Smooth muscle cell of the brain vasculature (primary cell): Measurements from ENCODE around the gene SEC22A.

Experiments used
- DNase-seq: peaks from one replicate; pipeline ENCODE4 v3.0.0-alpha.2; 2012; ENCODE audit warnings: low read depth, low spot score

SEC22A gene, protein sequence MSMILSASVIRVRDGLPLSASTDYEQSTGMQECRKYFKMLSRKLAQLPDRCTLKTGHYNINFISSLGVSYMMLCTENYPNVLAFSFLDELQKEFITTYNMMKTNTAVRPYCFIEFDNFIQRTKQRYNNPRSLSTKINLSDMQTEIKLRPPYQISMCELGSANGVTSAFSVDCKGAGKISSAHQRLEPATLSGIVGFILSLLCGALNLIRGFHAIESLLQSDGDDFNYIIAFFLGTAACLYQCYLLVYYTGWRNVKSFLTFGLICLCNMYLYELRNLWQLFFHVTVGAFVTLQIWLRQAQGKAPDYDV

DNA sequence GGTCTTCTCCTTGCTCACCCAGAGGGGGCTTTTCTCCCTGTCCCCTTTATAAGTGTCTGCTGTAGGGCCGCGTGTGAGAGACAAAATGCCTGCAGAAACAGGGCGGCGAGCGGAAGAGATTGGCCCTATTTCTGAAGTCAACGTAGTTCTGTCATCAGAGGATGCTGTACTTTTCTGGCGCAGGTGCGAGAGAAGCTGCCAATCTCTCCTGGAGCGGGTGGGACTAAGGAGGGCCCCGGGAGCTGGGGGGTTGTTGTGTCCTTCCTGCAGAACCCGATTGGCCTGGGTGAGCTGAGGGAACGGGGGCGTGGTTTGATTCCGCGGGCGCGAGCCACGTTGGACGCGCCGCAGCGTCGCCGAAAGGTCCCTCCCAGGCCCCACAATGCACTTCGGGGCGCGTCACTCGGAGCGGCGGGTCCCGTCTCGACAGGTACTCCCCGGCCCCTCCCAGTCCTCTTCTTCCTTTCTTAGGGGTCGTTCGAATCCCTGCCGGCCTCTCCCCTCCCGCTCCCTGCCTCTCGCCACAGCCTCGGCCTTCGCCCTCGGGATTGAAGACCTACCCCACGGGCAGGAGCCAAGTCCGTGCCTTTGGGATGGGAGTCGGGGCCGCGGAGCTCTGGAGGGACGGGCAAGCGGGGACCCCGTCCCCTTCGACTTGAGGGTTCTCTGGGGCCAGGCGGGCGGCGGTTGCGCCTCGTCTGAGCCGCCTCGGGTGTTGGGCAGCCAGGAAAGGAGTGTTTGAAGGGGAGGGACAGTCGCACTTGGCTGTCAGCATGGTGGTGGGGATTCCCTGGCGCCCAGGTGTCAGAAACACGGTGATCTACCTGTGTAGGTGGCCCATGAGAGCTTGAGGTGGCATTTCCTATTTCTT lies at the start of gene SEC22A:
Gene SEC22A, plus strand, starts transcription at position 387 of the 871 bp plus-strand sequence. CDS start 7,275 bp downstream, outside the sequence.
- peak; percentile 82 for DNase-seq

- no peak for DNase-seq
Measured at GRCh38 chr3:123152687-123153086, 49.1 kb upstream of the SEC22A start.

GRCh38 chr3:123153125-123154019 lies 48.4 kb upstream of the SEC22A start:
- no peak for DNase-seq

- no peak for DNase-seq
Measured at GRCh38 chr3:123154020-123154985, 47.4 kb upstream of the SEC22A start.

- DNase-seq, result no peak
Measured at GRCh38 chr3:123155471-123156011, 46.2 kb upstream of the SEC22A start.

DNA sequence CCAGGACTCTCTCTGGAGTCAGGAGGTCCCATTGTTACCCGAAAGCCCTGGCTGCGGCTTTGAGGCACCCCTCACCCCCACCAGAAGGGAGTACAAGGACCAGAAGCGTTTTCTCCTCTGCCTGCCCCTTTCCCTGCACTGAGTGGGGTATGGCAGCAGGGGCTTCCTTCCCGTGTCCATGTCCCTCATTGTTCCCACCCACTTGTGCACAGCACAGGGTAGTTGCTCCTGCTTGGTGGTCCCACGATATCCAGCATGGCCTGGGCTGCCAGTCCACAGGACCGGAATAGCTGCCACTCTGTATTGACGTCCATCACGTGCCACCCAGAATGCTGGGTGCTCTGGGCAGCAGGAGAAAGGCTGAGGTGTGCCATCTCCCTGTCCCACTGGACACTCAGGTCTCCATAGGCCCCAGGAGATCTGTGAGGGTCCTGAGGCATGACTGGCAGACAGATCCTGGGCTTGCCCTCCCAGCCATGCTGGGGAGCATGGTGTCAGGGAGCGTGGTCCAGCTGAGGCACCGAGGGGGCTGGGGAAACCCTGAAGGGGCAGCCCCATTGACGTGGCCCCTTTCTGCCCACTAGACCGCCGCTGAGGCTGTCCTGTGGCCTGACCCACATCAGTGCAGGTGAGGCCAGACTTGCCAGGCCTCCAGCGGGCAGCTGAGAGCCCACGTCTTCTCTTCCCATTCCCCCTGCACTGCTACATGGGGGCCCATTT lies 45.3 kb upstream of the SEC22A start:
- no peak for DNase-seq

DNA sequence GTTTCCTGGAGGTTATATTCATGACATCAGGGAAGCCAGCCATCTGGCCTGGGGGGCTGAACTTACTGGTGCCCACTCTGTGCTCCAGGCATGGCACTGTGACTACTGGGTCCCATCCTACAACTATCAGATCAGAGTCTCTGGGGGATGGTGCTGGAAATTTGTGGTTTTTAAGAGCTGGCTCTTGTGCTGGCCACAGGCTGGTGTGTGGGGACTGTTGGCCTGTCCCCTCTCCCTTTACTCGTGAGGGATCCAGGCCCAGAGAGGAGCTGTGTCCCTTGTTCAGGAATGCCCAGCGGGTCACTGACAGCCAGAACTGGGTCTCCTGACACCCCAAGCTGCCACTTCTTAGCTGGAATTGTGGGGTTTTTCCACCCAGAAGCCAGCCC lies 44.5 kb upstream of the SEC22A start:
- DNase-seq, result no peak

DNA sequence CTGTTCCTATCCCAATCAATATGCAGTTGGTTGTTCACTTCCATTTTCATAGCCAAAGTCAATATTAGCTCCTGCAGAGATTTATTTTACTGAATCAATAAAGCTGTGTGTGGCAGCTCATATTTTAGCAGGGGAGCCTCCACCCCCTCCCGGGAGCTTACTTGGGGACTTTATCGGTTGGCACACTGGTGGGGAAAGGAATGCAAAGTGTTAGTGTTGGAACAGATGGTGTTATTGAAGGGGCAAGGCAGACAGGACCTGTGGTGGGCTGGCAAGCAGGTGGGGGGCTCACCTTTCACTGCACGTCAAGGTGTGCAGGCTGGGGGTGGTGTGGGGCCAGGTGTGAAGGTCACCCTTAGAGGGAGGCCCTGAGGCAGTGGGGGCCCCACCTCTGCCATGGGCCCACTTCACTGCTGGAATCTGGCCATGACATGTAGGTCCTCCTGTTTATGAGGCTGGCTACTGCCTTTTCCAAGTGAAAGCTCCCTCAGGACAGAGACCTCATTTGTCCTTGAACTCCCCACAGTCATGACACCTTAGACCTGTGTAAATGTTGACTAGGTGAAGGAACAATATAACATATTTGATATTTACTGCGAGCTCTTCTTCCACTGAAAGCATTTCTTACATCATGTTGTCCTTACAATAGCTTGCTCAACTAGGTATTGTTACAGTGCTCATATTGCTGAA lies 44.0 kb upstream of the SEC22A start:
- DNase-seq, result no peak

DNA sequence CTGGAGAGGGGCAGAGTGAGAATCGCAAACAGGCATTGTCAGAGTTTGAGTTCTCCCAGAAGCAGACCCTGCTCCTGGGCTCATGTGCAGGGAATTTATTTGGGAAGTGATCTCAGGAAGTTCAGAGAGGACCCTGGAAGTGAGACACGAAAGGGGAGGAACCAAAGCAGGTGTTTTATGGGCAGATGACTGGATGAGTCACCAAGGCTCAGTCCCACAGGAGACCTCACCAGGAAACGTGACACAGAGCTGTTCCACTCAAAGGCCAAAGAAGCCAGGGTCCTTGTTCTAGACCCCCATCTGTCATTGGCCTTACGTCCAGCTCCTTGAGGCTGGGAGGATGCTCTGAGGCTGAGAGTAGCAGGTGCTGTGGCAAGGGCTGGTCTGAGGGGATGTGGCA lies 43.4 kb upstream of the SEC22A start:
- no peak for DNase-seq

GRCh38 chr3:123158899-123159390 lies 42.8 kb upstream of the SEC22A start:
- no peak for DNase-seq

DNA sequence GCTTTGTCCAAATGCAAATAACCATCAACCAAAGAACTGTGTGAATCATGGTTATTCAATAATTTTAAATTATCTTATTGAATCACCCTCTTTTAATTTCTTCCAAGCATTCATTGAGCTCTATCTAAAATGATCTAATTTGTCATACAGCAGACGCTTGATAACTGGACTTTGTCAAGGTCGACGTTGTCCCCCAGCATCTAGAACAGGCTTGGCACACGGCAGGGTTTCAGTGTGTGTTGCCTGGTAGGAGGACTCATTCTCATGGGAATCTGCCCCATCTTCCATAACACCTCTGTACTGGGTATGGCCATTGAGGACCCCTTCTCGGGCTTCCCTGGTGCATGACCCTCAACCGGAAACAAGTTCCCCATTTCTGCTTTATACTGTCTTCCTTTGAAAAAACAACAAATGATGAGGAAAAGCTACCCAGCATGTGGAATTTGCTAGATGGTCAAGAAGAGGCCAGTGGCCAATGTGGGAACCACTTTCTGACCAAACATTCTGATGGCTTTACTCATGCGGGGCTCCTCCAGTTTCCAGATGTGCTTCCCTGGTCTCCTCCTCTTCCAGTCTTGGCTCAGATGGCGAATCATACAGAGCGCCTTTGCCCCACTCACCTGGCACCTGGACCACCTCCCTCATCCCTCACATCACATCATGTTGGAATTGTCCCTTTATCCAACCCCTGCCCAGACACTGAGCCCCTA lies 41.7 kb upstream of the SEC22A start:
- DNase-seq, result no peak

DNA sequence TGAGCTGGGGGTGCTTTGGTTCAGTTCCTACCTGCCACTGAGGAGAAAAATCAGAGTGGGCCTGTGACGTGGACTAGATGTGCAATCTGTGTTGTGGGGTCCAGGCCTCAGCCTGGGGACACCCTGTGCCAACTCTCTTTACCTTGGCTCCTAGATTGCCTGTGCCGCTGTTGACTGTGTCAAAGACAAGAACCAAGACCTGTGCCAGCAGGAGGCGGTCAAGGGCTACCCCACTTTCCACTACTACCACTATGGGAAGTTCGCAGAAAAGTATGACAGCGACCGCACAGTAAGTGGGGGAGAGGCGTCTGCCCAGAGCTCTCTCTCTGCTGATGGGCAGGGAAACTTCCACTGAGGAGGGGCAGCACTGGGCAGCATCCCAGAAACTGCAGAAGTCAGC lies 40.6 kb upstream of the SEC22A start:
- no peak for DNase-seq

DNA sequence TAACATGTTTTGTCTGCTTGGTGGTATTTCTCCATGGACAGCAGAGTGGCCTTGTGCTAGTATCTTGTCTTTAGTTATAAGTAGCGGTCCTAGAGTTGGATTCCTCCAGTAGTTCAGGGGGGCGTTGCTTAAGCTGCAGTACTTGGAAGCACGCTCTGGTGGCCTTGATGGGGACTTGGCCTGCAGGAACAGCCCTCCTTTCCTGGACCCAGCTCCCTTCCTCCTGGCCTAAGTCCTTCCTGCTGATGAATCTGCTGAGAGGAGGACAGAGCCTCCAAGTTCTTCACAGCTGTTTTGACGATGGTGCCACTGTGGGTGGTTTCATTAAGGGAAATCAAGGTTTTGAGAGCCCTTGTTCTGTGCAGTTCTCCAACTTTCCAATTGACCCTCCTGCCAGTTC lies 38.6 kb upstream of the SEC22A start:
- DNase-seq, result no peak

GRCh38 chr3:123165163-123165562 lies 36.6 kb upstream of the SEC22A start:
- DNase-seq, result no peak

DNA sequence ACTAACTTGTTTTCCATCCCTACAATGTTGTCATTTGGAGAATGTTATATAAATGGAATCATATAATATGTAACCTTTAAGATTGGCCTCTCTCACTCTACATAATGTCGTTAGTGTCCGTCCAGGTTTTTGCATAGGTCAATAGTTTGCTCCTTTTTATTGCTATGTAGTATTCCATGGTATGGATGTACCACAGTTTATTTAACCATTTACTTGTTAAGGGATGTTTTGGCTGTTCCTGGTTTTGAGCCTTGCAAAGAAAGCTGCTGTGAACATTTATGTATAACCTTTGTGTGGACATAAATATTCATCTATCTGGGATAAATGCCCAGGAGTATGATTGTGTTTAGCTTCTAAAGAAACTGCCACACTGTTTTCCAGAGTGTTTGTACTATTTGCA lies 34.1 kb upstream of the SEC22A start:
- DNase-seq, result no peak

- no peak for DNase-seq
Measured at GRCh38 chr3:123168122-123168521, 33.6 kb upstream of the SEC22A start.

DNA sequence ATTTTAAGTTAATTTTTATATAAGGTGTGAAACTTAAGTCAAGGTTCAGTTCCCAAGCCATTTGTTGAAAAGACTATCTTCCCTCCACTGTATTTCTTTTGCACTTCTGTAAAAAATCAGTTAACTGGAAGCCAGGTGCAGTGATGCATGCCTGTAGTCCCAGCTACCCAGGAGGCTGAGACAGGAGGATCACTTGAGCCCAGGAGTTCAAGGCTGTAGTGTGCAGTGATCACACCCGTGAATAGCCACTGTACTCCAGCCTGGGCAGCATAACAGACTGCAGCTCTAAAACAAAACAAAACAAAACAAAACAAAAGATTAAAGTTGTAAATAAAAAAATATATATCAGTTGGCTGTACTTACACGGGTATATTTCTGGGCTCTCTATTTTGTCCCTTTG lies 33.1 kb upstream of the SEC22A start:
- DNase-seq, result no peak

DNA sequence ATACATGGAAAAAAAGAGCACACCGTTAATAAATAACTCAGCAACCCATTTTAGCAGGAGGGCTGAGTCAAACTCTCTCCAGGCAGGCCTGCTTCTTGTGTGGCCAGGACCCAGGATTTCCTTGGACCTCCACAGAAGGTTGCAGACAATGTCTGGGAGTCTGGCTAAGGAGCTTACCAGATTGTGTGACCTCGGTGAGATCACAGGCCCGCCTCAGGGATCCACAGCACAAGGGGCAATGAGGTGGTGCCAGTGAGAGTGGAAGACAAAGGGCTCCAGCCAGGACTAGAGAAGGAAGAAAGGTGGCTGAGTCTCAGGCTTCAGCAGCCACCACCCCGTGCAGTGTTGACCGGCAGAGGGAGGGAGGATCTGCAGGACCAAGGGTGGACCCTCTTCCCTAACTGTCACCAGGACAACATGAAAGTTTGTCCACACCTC lies 32.2 kb upstream of the SEC22A start:
- DNase-seq, result no peak
